Mucosa of descending colon (tissue), 3 donors: Measurements from ENCODE around the gene CPTP. TPM values are rescaled to one million over a fixed set of nuclear protein-coding genes. Genes with fewer than 3 reads are reported as not detected.
A peak's percentile ranks its signal among the peaks of the same experiment; 100 is the strongest.

Source experiments
- ATAC-seq: fragments of 200-7000 bp; cut with Tn5 transposase; one replicate; pipeline ENCODE4 v1.9.1; 2020; ENCODE audit warnings: mild to moderate bottlenecking, moderate library complexity
- DNase-seq, 3 donors: peaks; one replicate each; pipeline ENCODE4 v3.0.0-alpha.2; 2020
- H3K36me3 ChIP-seq: fragments of 200-600 bp; one replicate; pipeline ENCODE4 v1.8.0; 2021; ENCODE audit warnings: low read depth, mild to moderate bottlenecking
- H3K4me1 ChIP-seq: fragments of 200-600 bp; one replicate; pipeline ENCODE4 v1.8.0; 2021; ENCODE audit warnings: low read depth, mild to moderate bottlenecking
- H3K4me3 ChIP-seq: fragments of 200-600 bp; one replicate; pipeline ENCODE4 v1.8.0; 2021; ENCODE audit warnings: mild to moderate bottlenecking
- H3K9me3 ChIP-seq: fragments of 200-600 bp; one replicate; pipeline ENCODE4 v1.8.0; 2021; ENCODE audit warnings: mild to moderate bottlenecking
- CTCF ChIP-seq: fragments of 200-600 bp; IDR thresholded peaks from one replicate; pipeline ENCODE4 v1.8.0; 2022; ENCODE audit warnings: antibody characterized with exemption, mild to moderate bottlenecking
- intact Hi-C, 2 donors: fragments of 100-400 bp; cut with DNase I in 1 of 2; cut with micrococcal nuclease in 1 of 2; formaldehyde crosslinking; loops; one replicate each; pipeline versions ENCODE4 v1.11.0 to v1.11.1; 2022; cut with DNase I, micrococcal nuclease
- total RNA-seq, 3 donors: library from RNA; stranded (reverse); fragmentation: NEBNext Ultra II Directional in 2 of 3; extraction: Animal tissue kit (Norgen Biotek cat#: 25700) in 2 of 3; gene quantifications; one replicate each; pipeline versions ENCODE4 v1.2.1 to v1.2.4, GENCODE V29; 2021 to 2023
- donor health status: DM: no; HTN: no; CAD: no; lungs with moderate emphysema.
- donor health status: DM: no; HTN: no; CAD: no.
- donor health status: DM: no; HTN: yes; CAD: no.

CPTP gene
- total RNA-seq, 3 donors from 2014 or later = 41.2 to 77.9 (median 55.5) TPM

- intact Hi-C loops = no loop called here
- DNase-seq (peak in 1 of 3 donors; percentile 57), ATAC-seq (no peak)
- TF ChIP-seq CTCF = no peak
- Histone ChIP-seq H3K4me1 (peaks cover 18% of the 10 kb centered on the region), H3K4me3 (no peak overlapping the region), H3K36me3 (no peaks in the 10 kb centered on the region), H3K9me3 (no peaks in the 10 kb centered on the region)
Observed at GRCh38 chr1:1280782-1281481, 43.7 kb upstream of the CPTP start.

- ATAC-seq (peak; percentile 93), DNase-seq (peak; percentile 93)
- no peaks in the 10 kb centered on the region for H3K36me3 ChIP-seq
- H3K9me3 ChIP-seq = no peaks in the 10 kb centered on the region
- no peak overlapping the region for H3K4me3 ChIP-seq
- peaks cover 18% of the 10 kb centered on the region for H3K4me1 ChIP-seq
- TF ChIP-seq CTCF = no peak
- intact Hi-C loops = no loop called here
Observed at GRCh38 chr1:1281533-1282321, 42.9 kb upstream of the CPTP start.

- DNase-seq = no peak
- intact Hi-C loops = no loop called here
- no peak for TF ChIP-seq CTCF
- no peaks in the 10 kb centered on the region for H3K9me3 ChIP-seq
- H3K4me1 ChIP-seq = peaks cover 18% of the 10 kb centered on the region
- no peak for ATAC-seq
- H3K4me3 ChIP-seq = no peak overlapping the region
- H3K36me3 ChIP-seq = no peaks in the 10 kb centered on the region
Observed at GRCh38 chr1:1282998-1283397, 41.6 kb upstream of the CPTP start.

GRCh38 chr1:1283821-1284220, 40.8 kb upstream of the CPTP start:
- ATAC-seq (no peak), DNase-seq (peak in 1 of 3 donors; percentile 50)
- H3K36me3 ChIP-seq = no peaks in the 10 kb centered on the region
- no peaks in the 10 kb centered on the region for H3K9me3 ChIP-seq
- peaks cover 18% of the 10 kb centered on the region for H3K4me1 ChIP-seq
- no peak overlapping the region for H3K4me3 ChIP-seq
- no peak for TF ChIP-seq CTCF
- intact Hi-C loops = no loop called here

- no peak for TF ChIP-seq CTCF
- peaks cover 18% of the 10 kb centered on the region for H3K4me1 ChIP-seq
- DNase-seq (no peak), ATAC-seq (no peak)
- no peak overlapping the region for H3K4me3 ChIP-seq
- intact Hi-C loops = no loop called here
- H3K36me3 ChIP-seq = no peaks in the 10 kb centered on the region
- no peaks in the 10 kb centered on the region for H3K9me3 ChIP-seq
Observed at GRCh38 chr1:1284221-1285101, 40.1 kb upstream of the CPTP start.
